Activated CD4-positive, alpha-beta memory T cell treated with anti-CD3 and anti-CD28 coated beads for 36 hours (primary cell): ENCODE data around the gene NMU. TPM values are rescaled to one million over a fixed set of nuclear protein-coding genes. Genes with fewer than 3 reads are reported as not detected.
"Not testable (repeated sequence)": the region's sequence is repeated elsewhere in the genome, so short reads cannot be mapped to it uniquely, and the experiment has no call there.

ENCODE experiments used
- CTCF ChIA-PET: fragments of 350-600 bp; sonication (Branson Sonifier 250); formaldehyde crosslinking; loops from one replicate; lab custom pipeline; 2021; ENCODE audit warnings: antibody characterized with exemption, inconsistent platforms; lab: Charles Lee
- POLR2A ChIA-PET: fragments of 350-600 bp; sonication (Branson Sonifier 250); formaldehyde crosslinking; loops from one replicate; lab custom pipeline; 2021; ENCODE audit warnings: antibody characterized with exemption; lab: Charles Lee
- DNase-seq: peaks from one replicate; pipeline ENCODE4 v3.0.0-alpha.2; 2020
- H3K27ac Mint-ChIP-seq: one replicate; pipeline ENCODE4 v1.8.0; 2021; ENCODE audit warnings: mixed read lengths
- H3K27me3 Mint-ChIP-seq: one replicate; pipeline ENCODE4 v1.8.0; 2021; ENCODE audit warnings: mixed read lengths
- H3K36me3 Mint-ChIP-seq: one replicate; pipeline ENCODE4 v1.8.0; 2021; ENCODE audit warnings: mixed read lengths
- H3K4me1 Mint-ChIP-seq: one replicate; pipeline ENCODE4 v1.8.0; 2021; ENCODE audit warnings: low read depth, mixed read lengths
- H3K4me3 Mint-ChIP-seq: one replicate; pipeline ENCODE4 v1.8.0; 2021; ENCODE audit warnings: mild to moderate bottlenecking, mixed read lengths
- H3K9me3 Mint-ChIP-seq: one replicate; pipeline ENCODE4 v1.8.0; 2021; ENCODE audit warnings: mixed read lengths
- intact Hi-C: fragments of 100-400 bp; cut with micrococcal nuclease; formaldehyde crosslinking; loops from one replicate; pipeline ENCODE4 v1.15.1; 2023
- total RNA-seq, 2 experiments: library from RNA; stranded (reverse); gene quantifications; one replicate each; pipeline ENCODE4 v1.2.3, GENCODE V29; 2021

Gene NMU
- total RNA-seq, 2 experiments from 2014 or later = 0.63 TPM; not detected in 1

DNA sequence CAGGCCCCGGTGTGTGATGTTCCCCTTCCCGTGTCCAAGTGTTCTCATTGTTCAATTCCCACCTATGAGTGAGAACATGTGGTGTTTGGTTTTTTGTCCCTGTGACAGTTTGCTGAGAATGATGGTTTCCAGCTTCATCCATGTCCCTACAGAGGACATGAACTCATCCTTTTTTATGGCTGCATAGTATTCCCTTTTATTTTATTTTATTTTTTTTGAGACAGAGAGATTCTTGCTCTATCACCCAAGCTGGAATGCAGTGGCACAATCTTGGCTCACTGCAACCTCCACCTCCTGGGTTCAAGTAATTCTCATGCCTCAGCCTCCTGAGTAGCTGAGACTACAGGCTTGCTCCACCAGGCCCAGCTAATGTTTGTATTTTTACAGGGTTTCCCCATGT, 53.3 kb downstream of the NMU start:
- H3K9me3 Mint-ChIP-seq, POLR2A ChIA-PET, intact Hi-C loops, H3K36me3 Mint-ChIP-seq, H3K4me3 Mint-ChIP-seq, DNase-seq, H3K4me1 Mint-ChIP-seq, H3K27me3 Mint-ChIP-seq, H3K27ac Mint-ChIP-seq, CTCF ChIA-PET: not testable (repeated sequence)

DNA sequence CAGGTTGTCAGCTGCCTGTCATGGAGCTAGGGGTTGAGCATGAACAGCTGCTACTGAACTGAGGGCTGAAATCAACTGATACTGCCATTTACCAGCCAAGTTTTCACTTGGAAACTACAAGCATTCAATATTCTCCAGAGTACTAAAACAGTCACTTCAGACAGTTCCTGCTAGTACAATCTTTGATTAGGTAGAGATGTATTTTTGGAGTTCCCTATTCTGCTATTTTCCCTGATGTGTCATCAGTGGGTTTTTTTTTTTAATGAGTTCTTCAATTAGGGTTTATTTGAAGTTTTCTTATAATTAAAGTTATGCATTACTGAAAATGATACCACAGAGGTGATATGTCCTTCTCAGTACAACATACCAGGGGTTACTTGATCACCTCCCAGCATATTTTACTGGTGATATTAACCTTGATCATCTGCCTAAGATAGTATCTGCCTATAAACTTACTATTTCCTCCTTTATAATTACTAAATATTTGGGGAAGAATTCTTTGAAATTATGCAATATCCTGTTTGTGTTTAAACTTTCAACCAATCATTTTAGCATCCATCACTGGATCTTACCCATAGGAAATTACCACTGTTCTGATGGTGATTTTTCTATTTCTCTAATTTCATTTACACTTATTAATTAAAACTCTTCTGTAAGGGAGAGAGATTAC, 57.6 kb downstream of the NMU start:
- no peak overlapping the region for H3K4me3 Mint-ChIP-seq
- peaks cover 4% of the 10 kb centered on the region for H3K36me3 Mint-ChIP-seq
- POLR2A ChIA-PET = no interaction called here
- H3K9me3 Mint-ChIP-seq = peaks cover 27% of the 10 kb centered on the region
- no peak overlapping the region for H3K27ac Mint-ChIP-seq
- H3K4me1 Mint-ChIP-seq = no peaks in the 10 kb centered on the region
- no peaks in the 10 kb centered on the region for H3K27me3 Mint-ChIP-seq
- DNase-seq = no peak
- CTCF ChIA-PET = no interaction called here
- intact Hi-C loops = no loop called here

DNA sequence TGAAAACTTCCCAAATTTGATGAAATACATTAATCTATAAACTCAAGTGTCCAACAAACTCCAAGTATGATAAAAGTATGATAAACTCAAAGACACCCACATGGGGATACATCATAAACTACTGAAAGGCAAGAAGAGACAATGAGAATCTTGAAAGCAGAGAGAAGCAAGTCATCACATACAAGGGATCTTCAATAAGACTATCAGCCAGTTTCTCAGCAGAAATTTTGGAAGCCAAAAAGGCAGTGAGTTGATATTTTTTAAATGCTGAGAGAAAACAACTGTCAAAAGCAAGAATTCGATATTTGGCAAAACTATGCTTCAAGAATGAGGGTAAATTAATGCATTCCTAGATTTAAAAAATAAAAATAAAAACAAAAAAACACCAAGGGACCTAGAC, 60.6 kb downstream of the NMU start:
- H3K4me1 Mint-ChIP-seq = no peaks in the 10 kb centered on the region
- no peaks in the 10 kb centered on the region for H3K27me3 Mint-ChIP-seq
- H3K9me3 Mint-ChIP-seq = peaks cover 24% of the 10 kb centered on the region
- H3K4me3 Mint-ChIP-seq = no peak overlapping the region
- intact Hi-C loops = no loop called here
- CTCF ChIA-PET = no interaction called here
- POLR2A ChIA-PET = no interaction called here
- no peak overlapping the region for H3K27ac Mint-ChIP-seq
- no peak for DNase-seq
- H3K36me3 Mint-ChIP-seq = peaks cover 4% of the 10 kb centered on the region

DNA sequence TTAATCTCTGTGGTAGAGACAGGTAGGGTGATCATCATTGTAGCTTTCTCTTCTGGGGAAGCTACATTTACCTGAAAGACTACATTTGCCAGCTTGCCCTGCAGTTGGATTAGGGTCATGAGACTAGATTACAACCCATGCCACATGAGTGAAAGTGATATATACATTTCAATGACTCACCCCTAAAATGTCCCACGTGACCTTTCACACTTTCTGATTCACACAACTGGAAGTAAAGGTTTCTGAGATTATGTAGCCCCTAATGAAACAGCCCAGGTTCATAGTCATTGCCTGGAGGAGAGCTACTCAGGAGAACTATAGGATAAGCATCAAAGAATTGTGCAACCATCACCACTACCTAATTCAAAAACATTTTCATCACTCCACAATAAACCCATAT, 61.8 kb downstream of the NMU start:
- DNase-seq = no peak
- H3K4me1 Mint-ChIP-seq = no peaks in the 10 kb centered on the region
- intact Hi-C loops = no loop called here

GRCh38 chr4:55571806-55572205, 64.3 kb downstream of the NMU start:
- Mint-ChIP-seq H3K27me3 (peaks cover 4% of the 10 kb centered on the region), H3K4me3 (no peak overlapping the region), H3K4me1 (no peaks in the 10 kb centered on the region), H3K9me3 (peaks cover 19% of the 10 kb centered on the region), H3K36me3 (peaks cover 4% of the 10 kb centered on the region), H3K27ac (no peak overlapping the region)
- intact Hi-C loops = no loop called here
- CTCF ChIA-PET = no interaction called here
- DNase-seq = no peak
- POLR2A ChIA-PET = no interaction called here

More for the DNA sequence above, 61.8 kb downstream of the NMU start:
- no peaks in the 10 kb centered on the region for H3K27me3 Mint-ChIP-seq
- CTCF ChIA-PET = no interaction called here
- POLR2A ChIA-PET = no interaction called here
- peaks cover 24% of the 10 kb centered on the region for H3K9me3 Mint-ChIP-seq
- H3K4me3 Mint-ChIP-seq = no peak overlapping the region
- H3K36me3 Mint-ChIP-seq = peaks cover 4% of the 10 kb centered on the region
- H3K27ac Mint-ChIP-seq = no peak overlapping the region

GRCh38 chr4:55568905-55569504, 67.1 kb downstream of the NMU start:
- Mint-ChIP-seq H3K4me1 (no peaks in the 10 kb centered on the region), H3K27me3 (peaks cover 4% of the 10 kb centered on the region), H3K9me3 (no peaks in the 10 kb centered on the region), H3K36me3 (no peaks in the 10 kb centered on the region), H3K4me3 (no peak overlapping the region), H3K27ac (no peak overlapping the region)
- CTCF ChIA-PET = no interaction called here
- no peak for DNase-seq
- POLR2A ChIA-PET = no interaction called here
- intact Hi-C loops = no loop called here

DNA sequence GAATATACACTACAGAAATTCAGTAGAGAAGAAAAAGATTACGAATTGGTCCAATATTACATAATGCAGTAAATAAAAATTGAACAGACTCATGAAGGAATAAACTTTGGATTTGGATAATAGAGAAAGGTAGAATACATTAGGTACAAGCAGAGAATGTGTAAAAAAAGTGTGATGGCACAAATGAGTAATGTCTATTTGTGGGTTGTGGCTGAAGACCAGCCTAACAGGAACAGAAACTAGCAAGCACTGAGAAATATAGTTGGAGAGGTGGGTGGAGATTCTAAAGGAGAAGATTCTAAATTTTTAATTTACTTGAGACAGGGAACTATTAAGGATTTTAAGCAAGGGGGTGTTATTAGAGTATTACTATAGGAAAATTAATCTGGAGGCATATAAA, 74.2 kb downstream of the NMU start:
- peaks cover 2% of the 10 kb centered on the region for H3K36me3 Mint-ChIP-seq
- H3K27me3 Mint-ChIP-seq = peaks cover 2% of the 10 kb centered on the region
- DNase-seq = no peak
- peaks cover 8% of the 10 kb centered on the region for H3K4me1 Mint-ChIP-seq
- intact Hi-C loops = no loop called here
- H3K9me3 Mint-ChIP-seq = peaks cover 4% of the 10 kb centered on the region
- POLR2A ChIA-PET = no interaction called here
- CTCF ChIA-PET = no interaction called here
- H3K4me3 Mint-ChIP-seq = no peak overlapping the region
- H3K27ac Mint-ChIP-seq = no peak overlapping the region

DNA sequence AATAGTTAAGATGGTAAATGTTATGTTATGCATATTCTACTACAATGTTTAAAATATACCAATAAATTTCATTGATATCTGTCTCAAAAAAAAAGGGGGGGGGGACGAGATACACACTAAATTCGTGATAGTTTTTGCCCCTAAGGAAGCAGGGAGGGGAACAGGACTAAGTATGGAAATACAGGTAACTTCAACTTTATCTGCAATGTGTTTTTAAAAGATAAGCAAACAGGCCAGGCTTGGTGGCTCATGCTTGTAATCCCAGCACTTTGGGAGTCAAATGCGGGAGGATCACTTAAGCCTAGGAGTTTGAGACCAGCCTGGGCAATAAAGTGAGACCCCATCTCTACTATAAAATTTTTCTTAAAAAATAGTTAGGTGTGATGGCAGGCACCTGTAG, 76.0 kb downstream of the NMU start:
- peaks cover 8% of the 10 kb centered on the region for H3K4me1 Mint-ChIP-seq
- DNase-seq = no peak
- H3K27me3 Mint-ChIP-seq = peaks cover 2% of the 10 kb centered on the region
- peaks cover 2% of the 10 kb centered on the region for H3K36me3 Mint-ChIP-seq
- ChIA-PET POLR2A (no interaction called here), CTCF (no interaction called here)
- H3K27ac Mint-ChIP-seq = no peak overlapping the region
- intact Hi-C loops = no loop called here
- no peak overlapping the region for H3K4me3 Mint-ChIP-seq
- peaks cover 4% of the 10 kb centered on the region for H3K9me3 Mint-ChIP-seq

DNA sequence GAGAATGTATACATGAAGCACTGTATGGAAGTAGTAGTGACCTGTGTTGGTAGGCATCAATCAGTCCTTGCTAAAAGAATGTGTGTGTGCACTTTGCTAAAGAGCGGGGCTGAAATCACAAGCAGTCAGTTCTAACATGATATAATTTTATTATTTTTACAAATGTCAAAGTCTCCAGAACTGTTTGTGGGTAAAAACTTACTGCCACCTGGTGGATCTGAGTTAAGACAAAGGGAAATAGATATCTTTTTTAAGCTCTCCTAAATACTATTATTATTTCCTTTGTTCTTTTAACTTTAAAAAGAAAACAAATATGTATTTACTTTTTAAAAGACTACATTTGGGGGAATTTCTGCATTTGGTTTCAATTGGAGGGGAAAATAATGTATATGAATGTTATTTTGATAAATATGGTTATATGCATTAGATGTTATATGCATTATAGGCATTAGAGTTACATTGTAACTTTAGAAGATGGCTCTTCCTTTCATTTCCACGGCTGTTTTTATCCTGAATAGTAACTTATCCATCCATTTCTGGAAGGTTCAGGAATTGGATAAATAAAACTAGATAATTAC, 81.6 kb downstream of the NMU start:
- DNase-seq = no peak
- Mint-ChIP-seq H3K9me3 (peaks cover 4% of the 10 kb centered on the region), H3K27ac (no peak overlapping the region), H3K36me3 (peaks cover 2% of the 10 kb centered on the region), H3K27me3 (peaks cover 5% of the 10 kb centered on the region), H3K4me1 (peaks cover 10% of the 10 kb centered on the region), H3K4me3 (no peak overlapping the region)
- intact Hi-C loops = loop anchor here (1.0 to 10.0 kb wide), 3 partner anchors 208 to 580 kb away; partner anchors contain the start of gene SRD5A3
- POLR2A ChIA-PET = no interaction called here
- CTCF ChIA-PET = interaction anchor here (0.6 to 1.5 kb wide), 9 partner anchors 8 to 310 kb away, joined by 3 to 6 read pairs (median 3); no protein-coding TSS in a partner anchor

- ChIA-PET POLR2A (no interaction called here), CTCF (interaction anchor here (1.1 to 1.5 kb wide), 3 partner anchors 11 to 194 kb away, joined by 3 to 6 read pairs (median 5); no protein-coding TSS in a partner anchor)
- DNase-seq = peak; percentile 32
- Mint-ChIP-seq H3K36me3 (peaks cover 2% of the 10 kb centered on the region), H3K27ac (no peak overlapping the region), H3K9me3 (peaks cover 4% of the 10 kb centered on the region), H3K27me3 (peaks cover 7% of the 10 kb centered on the region), H3K4me3 (peak overlapping the region; percentile 2), H3K4me1 (peaks cover 17% of the 10 kb centered on the region)
- intact Hi-C loops = loop anchor here (1.0 to 10.0 kb wide), 3 partner anchors 207 to 579 kb away; partner anchors contain the start of gene SRD5A3
These were observed 82.5 kb downstream of the NMU start for GRCh38 chr4:55553441-55554201.

DNA sequence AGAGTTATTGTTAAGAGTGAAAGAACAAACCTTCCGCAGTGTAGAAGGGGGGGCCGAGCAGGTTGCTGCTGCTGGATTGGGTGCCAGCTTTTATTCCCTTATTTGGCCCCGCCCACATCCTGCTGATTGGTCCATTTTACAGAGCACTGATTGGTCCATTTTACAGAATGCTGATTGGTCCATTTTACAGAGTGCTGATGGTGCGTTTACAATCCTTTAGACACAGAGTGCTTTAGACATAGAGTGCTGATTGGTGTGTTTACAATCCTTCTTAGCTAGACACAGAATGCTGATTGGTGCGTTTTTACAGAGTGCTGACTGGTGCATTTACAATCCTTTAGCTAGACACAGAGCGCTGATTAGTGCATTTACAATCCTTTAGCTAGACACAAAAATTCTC, 84.1 kb downstream of the NMU start:
- CTCF ChIA-PET = interaction anchor here (0.9 to 1.3 kb wide), 2 partner anchors 107 to 205 kb away, joined by 4 read pairs; no protein-coding TSS in a partner anchor
- H3K4me3 Mint-ChIP-seq, H3K9me3 Mint-ChIP-seq, H3K27ac Mint-ChIP-seq, POLR2A ChIA-PET, H3K36me3 Mint-ChIP-seq, DNase-seq, H3K27me3 Mint-ChIP-seq: not testable (repeated sequence)
- H3K4me1 Mint-ChIP-seq = peaks cover 29% of the 10 kb centered on the region
- intact Hi-C loops = loop anchor here (10.0 kb wide), 1 partner anchor 577 kb away; no protein-coding TSS in a partner anchor

GRCh38 chr4:55549888-55550287, 86.2 kb downstream of the NMU start:
- no peak overlapping the region for H3K4me3 Mint-ChIP-seq
- H3K36me3 Mint-ChIP-seq = no peaks in the 10 kb centered on the region
- peak overlapping the region; percentile 43 for H3K27ac Mint-ChIP-seq
- no peaks in the 10 kb centered on the region for H3K9me3 Mint-ChIP-seq
- CTCF ChIA-PET = interaction anchor here (1.0 to 2.0 kb wide), 6 partner anchors 14 to 399 kb away, joined by 3 to 11 read pairs (median 4); partner anchors contain the start of genes CEP135, SRD5A3 and TMEM165
- POLR2A ChIA-PET = no interaction called here
- H3K27me3 Mint-ChIP-seq = peaks cover 5% of the 10 kb centered on the region
- DNase-seq = no peak
- intact Hi-C loops = loop anchor here (1.0 to 10.0 kb wide), 5 partner anchors 115 to 608 kb away; partner anchors contain the start of gene CEP135
- peaks cover 31% of the 10 kb centered on the region for H3K4me1 Mint-ChIP-seq
